CD14-positive monocyte (primary cell): ENCODE measurements around the gene KIAA0232. TPM values are rescaled to one million over a fixed set of nuclear protein-coding genes. Genes with fewer than 3 reads are reported as not detected.

ENCODE experiments used
- DNase-seq, 3 donors: peaks; one replicate each; pipeline ENCODE4 v3.0.0-alpha.2; 2011 to 2022
- H2AFZ ChIP-seq: 2 replicates; pipeline ENCODE4 v1.6.0; 2012; ENCODE audit warnings: mild to moderate bottlenecking, low read depth, low read length, inconsistent platforms; ENCODE audit not compliant: insufficient read depth, poor library complexity, severe bottlenecking
- H3K27ac ChIP-seq, 2 donors: 1 replicate in 1 of 2; 2 replicates in 1 of 2; pipeline ENCODE4 v1.5.1; 2012 to 2013; ENCODE audit warnings: low read length in 2 of 2, control low read depth in 1 of 2, inconsistent platforms in 1 of 2, low read depth in 1 of 2, mild to moderate bottlenecking in 1 of 2
- H3K27me3 ChIP-seq, 2 donors: one replicate each; pipeline versions ENCODE4 v1.6.0 to v1.6.1; 2011 to 2013; ENCODE audit warnings: low read length in 2 of 2; ENCODE audit not compliant: control insufficient read depth in 2 of 2, insufficient read depth in 2 of 2
- H3K36me3 ChIP-seq, 2 donors: replicated peaks in 1 of 2; 1 replicate in 1 of 2; 2 replicates in 1 of 2; pipeline versions ENCODE4 v1.5.1 to v1.6.1; 2012 to 2013; ENCODE audit warnings: low read length in 2 of 2, control low read depth in 1 of 2, inconsistent platforms in 1 of 2, mild to moderate bottlenecking in 1 of 2; ENCODE audit not compliant: insufficient read depth in 2 of 2, control insufficient read depth in 1 of 2
- H3K4me1 ChIP-seq, 2 donors: 1 replicate in 1 of 2; 2 replicates in 1 of 2; pipeline versions ENCODE4 v1.5.1 to v1.6.1; 2012 to 2013; ENCODE audit warnings: low read length in 2 of 2, control low read depth in 1 of 2, inconsistent platforms in 1 of 2, mild to moderate bottlenecking in 1 of 2, moderate library complexity in 1 of 2; ENCODE audit not compliant: insufficient read depth in 2 of 2, control insufficient read depth in 1 of 2
- H3K4me2 ChIP-seq: replicated peaks from 2 replicates; pipeline ENCODE3; 2012; ENCODE audit warnings: low read length, moderate library complexity, mild to moderate bottlenecking; ENCODE audit not compliant: poor library complexity, severe bottlenecking; ENCODE audit errors: extremely low read depth
- H3K4me3 ChIP-seq, 3 experiments: fragments of 200-600 bp in 1 of 3; sonication (generic) in 1 of 3; replicated peaks in 1 of 3; 1 replicate in 2 of 3; 2 replicates in 1 of 3; pipeline ENCODE4 v1.5.1; 2011 to 2013; ENCODE audit warnings: low read length in 3 of 3, mild to moderate bottlenecking in 3 of 3, control low read depth in 2 of 3, low read depth in 2 of 3, inconsistent platforms in 1 of 3, moderate library complexity in 1 of 3
- H3K79me2 ChIP-seq: 2 replicates; pipeline ENCODE4 v1.6.0; 2012; ENCODE audit warnings: mild to moderate bottlenecking, control low read depth, inconsistent platforms, low read length, moderate library complexity; ENCODE audit not compliant: insufficient read depth
- H3K9ac ChIP-seq: 2 replicates; pipeline ENCODE4 v1.6.0; 2017; ENCODE audit warnings: low read length, mild to moderate bottlenecking; ENCODE audit not compliant: insufficient read depth, poor library complexity, severe bottlenecking
- H3K9me3 ChIP-seq, 2 donors: replicated peaks in 1 of 2; 1 replicate in 1 of 2; 2 replicates in 1 of 2; pipeline versions ENCODE4 v1.5.1 to v1.6.1; 2012 to 2013; ENCODE audit warnings: low read length in 2 of 2, control low read depth in 1 of 2; ENCODE audit not compliant: control insufficient read depth in 1 of 2, insufficient read depth in 1 of 2
- H4K20me1 ChIP-seq: 2 replicates; pipeline ENCODE4 v1.6.0; 2012; ENCODE audit warnings: mild to moderate bottlenecking, low read length, control low read depth, moderate library complexity; ENCODE audit not compliant: insufficient read depth
- H3K27ac Mint-ChIP-seq, 7 donors: one replicate each; pipeline ENCODE4 v1.8.0; 2020; ENCODE audit warnings: mild to moderate bottlenecking in 7 of 7, mixed read lengths in 7 of 7, moderate library complexity in 6 of 7, inconsistent platforms in 2 of 7
- H3K27me3 Mint-ChIP-seq, 3 donors: one replicate each; pipeline ENCODE4 v1.8.0; 2021 to 2022; ENCODE audit warnings: low read depth in 3 of 3, mild to moderate bottlenecking in 3 of 3, mixed read lengths in 3 of 3, moderate library complexity in 3 of 3, inconsistent platforms in 1 of 3
- H3K36me3 Mint-ChIP-seq, 2 donors: one replicate each; pipeline ENCODE4 v1.8.0; 2020; ENCODE audit warnings: mixed read lengths in 2 of 2, inconsistent platforms in 1 of 2, mild to moderate bottlenecking in 1 of 2
- H3K4me1 Mint-ChIP-seq: one replicate; pipeline ENCODE4 v1.8.0; 2020; ENCODE audit warnings: mild to moderate bottlenecking, mixed read lengths
- H3K4me3 Mint-ChIP-seq, 2 donors: one replicate each; pipeline ENCODE4 v1.8.0; 2020; ENCODE audit warnings: mild to moderate bottlenecking in 2 of 2, mixed read lengths in 2 of 2, moderate library complexity in 1 of 2
- H3K9me3 Mint-ChIP-seq, 7 donors: one replicate each; pipeline ENCODE4 v1.8.0; 2020 to 2022; ENCODE audit warnings: mixed read lengths in 7 of 7, mild to moderate bottlenecking in 6 of 7, moderate library complexity in 6 of 7, inconsistent platforms in 2 of 7
- CTCF ChIP-seq: fragments of 200-600 bp; IDR thresholded peaks from one replicate; pipeline ENCODE4 v1.8.0; 2022; ENCODE audit warnings: antibody characterized with exemption, mild to moderate bottlenecking
- WGBS: methylation state at CpG from one replicate; pipeline ENCODE4 v1.1.5; 2013; ENCODE audit warnings: missing lambda C conversion rate; ENCODE audit not compliant: insufficient coverage; 5-methylcytosine and 5-hydroxymethylcytosine counted together
- intact Hi-C, 2 donors: fragments of 100-400 bp; cut with micrococcal nuclease; formaldehyde crosslinking; loops; one replicate each; pipeline versions ENCODE4 v1.15.0 to v1.15.1; 2023
- polyA plus RNA-seq, 3 donors: library from polyadenylated mRNA; depleted of rRNA in 1 of 3; unstranded in 2 of 3; stranded (reverse) in 1 of 3; fragments of 300-500 nt in 2 of 3; fragments of >200 nt in 1 of 3; fragmentation: Illumina TruSeq in 2 of 3; gene quantifications; 1 replicate in 2 of 3; 2 replicates in 1 of 3; pipeline ENCODE4 v1.2.3, GENCODE V29; 2012 to 2021

Gene KIAA0232
- polyA plus RNA-seq, 3 donors = 12.3 to 27.3 (median 20.6) TPM

- no peak overlapping the region for H3K4me3 ChIP-seq
- Mint-ChIP-seq H3K27me3 (peaks cover 0 to 2% (median 0%) of the 10 kb centered on the region in 3 donors), H3K27ac (no peak overlapping the region), H3K9me3 (peaks cover 0 to 8% (median 2%) of the 10 kb centered on the region in 7 donors), H3K36me3 (peaks cover 37 to 54% of the 10 kb centered on the region in 2 donors), H3K4me3 (no peak overlapping the region), H3K4me1 (peaks cover 30% of the 10 kb centered on the region)
- H4K20me1 ChIP-seq = peaks cover 68% of the 10 kb centered on the region
- peaks cover 3 to 5% of the 10 kb centered on the region in 2 donors for H3K9me3 ChIP-seq
- H3K27ac ChIP-seq = peak overlapping the region in 1 of 2 donors; percentile 49
- H2AFZ ChIP-seq = no peak overlapping the region
- no peak for TF ChIP-seq CTCF
- no peak overlapping the region for H3K9ac ChIP-seq
- peaks cover 20 to 62% of the 10 kb centered on the region in 2 donors for H3K36me3 ChIP-seq
- H3K4me2 ChIP-seq = no peak overlapping the region
- peaks cover 16 to 23% of the 10 kb centered on the region in 2 donors for H3K4me1 ChIP-seq
- WGBS = no CpG with 5 or more reads among the region's 2 CpGs
- peaks cover 45% of the 10 kb centered on the region for H3K79me2 ChIP-seq
- no peaks in the 10 kb centered on the region for H3K27me3 ChIP-seq
- no peak for DNase-seq
- intact Hi-C loops = no loop called here
Observed at GRCh38 chr4:6851962-6852361, 69.4 kb downstream of the KIAA0232 start.

GRCh38 chr4:6852582-6852981, 70.1 kb downstream of the KIAA0232 start:
- H3K27me3 ChIP-seq = no peaks in the 10 kb centered on the region
- peaks cover 0 to 2% (median 0%) of the 10 kb centered on the region in 3 donors for H3K27me3 Mint-ChIP-seq
- H3K9ac ChIP-seq = no peak overlapping the region
- intact Hi-C loops = no loop called here
- TF ChIP-seq CTCF = no peak
- peaks cover 3 to 5% of the 10 kb centered on the region in 2 donors for H3K9me3 ChIP-seq
- peaks cover 68% of the 10 kb centered on the region for H4K20me1 ChIP-seq
- peaks cover 26 to 63% of the 10 kb centered on the region in 2 donors for H3K36me3 ChIP-seq
- no peak overlapping the region for H2AFZ ChIP-seq
- H3K4me1 ChIP-seq = peaks cover 16 to 23% of the 10 kb centered on the region in 2 donors
- H3K4me3 ChIP-seq = no peak overlapping the region
- peak overlapping the region in 4 of 7 donors; percentile 10 to 43 (median 20) for H3K27ac Mint-ChIP-seq
- no peak overlapping the region for H3K4me3 Mint-ChIP-seq
- H3K4me2 ChIP-seq = no peak overlapping the region
- 80% methylated on average over 1 of the region's 1 CpG for WGBS
- peaks cover 34% of the 10 kb centered on the region for H3K4me1 Mint-ChIP-seq
- H3K36me3 Mint-ChIP-seq = peaks cover 43 to 60% of the 10 kb centered on the region in 2 donors
- no peak for DNase-seq
- H3K27ac ChIP-seq = peak overlapping the region in 1 of 2 donors; percentile 49
- H3K79me2 ChIP-seq = peaks cover 40% of the 10 kb centered on the region
- peaks cover 0 to 8% (median 2%) of the 10 kb centered on the region in 7 donors for H3K9me3 Mint-ChIP-seq
